HG03571 (cell line): ENCODE results near the gene GPS1.
"Not testable (repeated sequence)": the region's sequence is repeated elsewhere in the genome, so short reads cannot be mapped to it uniquely, and the experiment has no call there.

Source experiments
- ATAC-seq: cut with Tn5 transposase; IDR thresholded peaks from one replicate; pipeline ENCODE4 v1.9.1; 2021; ENCODE audit not compliant: unreplicated experiment

The GPS1 gene

DNA sequence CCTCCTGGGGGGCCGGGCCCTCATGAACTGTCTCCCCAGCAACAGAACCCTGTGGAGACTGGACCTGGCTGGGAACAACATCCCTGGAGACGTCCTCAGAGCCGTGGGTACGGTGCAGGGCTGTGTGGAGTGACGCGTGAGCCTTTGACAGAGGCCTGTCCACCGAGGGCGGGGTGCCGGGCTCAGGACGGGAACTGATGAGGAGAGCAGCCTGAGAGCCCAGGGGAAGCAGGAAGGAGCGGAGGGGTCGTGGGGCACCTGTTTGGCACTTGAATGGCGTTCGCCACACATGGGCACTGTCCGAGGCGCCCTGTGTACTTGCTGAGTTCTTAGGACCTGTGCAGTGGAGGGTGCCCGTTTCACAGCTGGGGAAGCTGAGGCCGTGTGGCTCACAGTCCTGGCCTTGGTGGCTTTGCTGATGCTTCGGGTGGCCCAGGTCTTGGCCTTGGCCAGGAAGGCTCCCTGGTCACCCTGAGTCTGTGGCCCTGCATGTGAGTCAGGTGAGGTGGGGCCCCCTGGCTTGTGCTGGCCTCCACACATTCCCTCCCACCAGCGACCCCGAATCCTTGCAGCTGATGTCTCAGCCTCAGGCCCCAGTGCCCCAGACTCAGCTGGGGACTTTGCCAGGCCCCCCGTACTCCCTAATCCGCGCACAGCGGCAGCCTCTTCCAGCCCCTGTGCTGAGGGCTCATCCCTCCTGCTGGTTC, 26.1 kb upstream of the GPS1 start:
- no peak for ATAC-seq

DNA sequence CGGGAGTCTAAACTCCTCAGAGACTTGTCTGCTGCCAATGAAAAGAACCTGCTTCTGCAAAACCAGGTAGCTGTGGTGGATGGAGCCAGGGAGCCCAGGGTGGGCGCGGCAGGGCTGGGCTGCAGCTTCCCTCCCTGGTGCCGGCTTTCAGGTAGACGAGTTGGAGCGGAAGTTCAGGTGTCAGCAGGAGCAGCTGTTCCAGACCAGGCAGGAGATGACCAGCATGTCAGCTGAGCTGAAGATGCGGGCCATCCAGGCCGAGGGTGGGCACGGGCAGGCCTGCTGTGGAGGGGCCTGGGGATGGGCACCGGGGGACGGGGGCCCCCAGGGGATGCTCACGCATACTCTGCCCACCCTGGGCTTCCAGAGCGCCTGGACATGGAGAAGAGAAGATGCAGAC, 23.5 kb upstream of the GPS1 start:
- ATAC-seq = no peak

DNA sequence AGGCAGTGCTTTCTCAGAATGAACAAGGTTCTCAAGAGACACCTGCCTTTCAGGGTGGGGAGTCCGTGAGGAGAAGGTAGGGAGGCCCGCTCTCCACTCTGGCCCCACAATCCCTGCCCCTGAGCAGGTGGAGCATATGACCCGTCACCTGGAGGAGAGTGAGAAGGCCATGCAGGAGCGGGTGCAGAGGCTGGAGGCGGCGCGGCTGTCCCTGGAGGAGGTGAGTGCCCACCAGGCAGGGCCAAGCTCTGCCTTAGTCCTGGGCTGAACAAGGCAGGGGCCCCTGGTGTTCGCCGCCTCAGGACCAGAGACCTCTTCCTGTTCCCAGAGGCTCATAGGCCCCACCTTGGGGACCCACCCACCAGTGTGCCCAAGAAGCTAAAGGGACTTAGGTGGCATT, 22.7 kb upstream of the GPS1 start:
- no peak for ATAC-seq

DNA sequence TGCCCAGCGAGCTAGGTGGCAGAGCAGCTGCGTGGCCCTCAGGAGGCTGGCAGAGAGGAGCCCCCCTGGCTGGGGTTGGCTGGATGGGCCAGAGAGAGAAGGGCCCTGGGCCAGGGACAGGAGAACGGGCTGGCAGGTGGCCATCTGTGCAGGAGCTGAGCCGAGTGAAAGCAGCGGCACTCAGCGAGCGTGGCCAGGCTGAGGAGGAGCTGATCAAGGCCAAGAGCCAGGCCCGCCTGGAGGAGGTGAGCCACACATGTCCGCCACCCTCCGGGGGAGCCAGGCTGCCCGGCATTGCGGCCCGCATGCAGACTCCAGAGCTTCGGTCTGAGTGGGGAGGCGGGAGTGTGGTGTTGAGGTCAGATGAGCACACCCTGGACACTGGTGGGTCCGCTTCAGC, 22.3 kb upstream of the GPS1 start:
- no peak for ATAC-seq

DNA sequence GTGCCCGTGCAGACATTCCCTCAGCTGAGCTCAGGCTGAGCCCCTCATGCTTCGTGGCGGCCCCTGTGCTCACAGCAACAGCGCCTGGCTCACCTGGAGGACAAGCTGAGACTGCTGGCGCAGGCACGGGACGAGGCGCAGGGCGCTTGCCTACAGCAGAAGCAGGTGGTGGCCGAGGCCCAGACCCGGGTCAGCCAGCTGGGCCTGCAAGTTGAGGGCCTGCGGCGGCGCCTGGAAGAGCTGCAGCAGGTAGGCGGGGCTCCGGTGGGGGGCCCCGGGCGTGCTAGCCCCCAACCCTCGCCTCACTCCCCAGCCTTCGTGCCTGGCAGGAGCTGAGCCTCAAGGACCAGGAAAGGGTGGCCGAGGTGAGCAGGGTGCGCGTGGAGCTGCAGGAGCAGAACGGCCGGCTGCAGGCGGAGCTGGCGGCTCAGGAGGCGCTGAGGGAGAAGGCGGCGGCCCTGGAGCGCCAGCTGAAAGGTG, 21.7 kb upstream of the GPS1 start:
- ATAC-seq = no peak

DNA sequence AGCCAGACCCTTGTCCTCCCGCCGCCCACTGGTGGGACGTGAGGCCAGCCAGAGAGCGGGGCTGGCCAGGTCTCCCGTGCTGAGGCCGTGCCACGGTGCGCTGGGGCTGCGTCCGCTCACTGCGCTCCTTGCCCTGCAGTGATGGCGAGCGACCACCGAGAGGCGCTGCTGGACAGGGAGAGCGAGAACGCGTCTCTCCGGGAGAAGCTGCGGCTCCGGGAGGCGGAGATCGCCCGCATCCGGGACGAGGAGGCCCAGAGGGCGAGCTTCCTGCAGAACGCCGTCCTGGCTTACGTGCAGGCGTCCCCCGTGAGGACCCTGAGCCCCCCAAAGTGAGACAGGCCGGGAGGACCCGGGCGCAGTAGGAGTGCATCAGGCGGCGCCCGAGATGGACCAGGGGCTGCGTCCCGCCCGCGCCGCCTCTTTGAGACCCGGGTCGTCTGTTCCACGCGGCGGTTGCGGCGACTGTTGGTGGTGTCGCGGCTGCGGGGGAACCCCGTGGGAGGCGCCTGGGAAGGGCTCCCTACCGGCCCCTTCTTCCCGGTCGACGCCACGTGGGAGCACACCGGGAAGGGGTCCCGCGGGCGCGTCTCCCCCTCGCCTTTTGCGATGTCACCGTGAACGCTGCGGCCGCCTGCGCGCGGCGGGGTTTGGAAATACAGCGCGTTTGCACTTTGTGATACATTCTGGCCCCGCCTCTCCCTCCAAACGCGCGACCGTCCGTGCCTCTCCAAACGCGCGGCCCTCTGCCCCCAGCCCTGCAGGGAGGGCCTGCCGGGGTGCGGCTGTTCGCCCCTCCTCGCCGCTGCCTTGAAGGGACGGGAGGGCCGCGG, 21.0 kb upstream of the GPS1 start:
- no peak for ATAC-seq

DNA sequence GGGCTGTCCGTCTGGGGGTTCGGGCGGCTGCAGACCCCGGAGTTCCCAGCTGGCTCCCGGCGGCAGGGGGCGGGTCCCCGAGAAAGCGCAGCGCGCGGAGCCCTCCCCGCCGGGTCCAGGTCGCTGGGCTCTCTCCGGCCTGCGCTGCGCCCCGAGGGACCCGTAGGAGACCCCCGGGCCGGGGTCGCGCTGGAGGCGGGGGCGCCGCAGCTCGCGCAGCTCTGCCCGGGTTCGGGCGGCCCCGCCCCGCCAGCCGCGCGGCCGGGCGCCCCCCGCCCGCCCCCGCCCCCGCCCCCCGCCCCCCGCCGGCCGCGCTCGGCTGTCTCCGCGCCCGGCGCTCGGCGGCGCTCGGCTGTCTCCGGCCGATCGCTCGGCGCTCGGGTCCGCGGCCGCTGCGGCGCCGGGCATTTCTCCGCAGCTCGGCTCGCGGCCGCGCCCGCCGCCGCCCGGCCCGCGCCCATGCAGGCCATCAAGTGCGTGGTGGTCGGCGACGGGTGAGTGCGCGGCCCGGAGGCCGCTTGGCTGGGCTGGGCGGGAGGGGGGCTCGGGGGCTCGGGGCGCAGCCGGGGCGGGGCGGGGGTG, 20.3 kb upstream of the GPS1 start, which contains the start of gene RAC3:
Gene RAC3 (plus strand): TSS at position 376 of the 582 bp plus-strand sequence. CDS start 84 bp downstream, at position 460.
- ATAC-seq = no peak

DNA sequence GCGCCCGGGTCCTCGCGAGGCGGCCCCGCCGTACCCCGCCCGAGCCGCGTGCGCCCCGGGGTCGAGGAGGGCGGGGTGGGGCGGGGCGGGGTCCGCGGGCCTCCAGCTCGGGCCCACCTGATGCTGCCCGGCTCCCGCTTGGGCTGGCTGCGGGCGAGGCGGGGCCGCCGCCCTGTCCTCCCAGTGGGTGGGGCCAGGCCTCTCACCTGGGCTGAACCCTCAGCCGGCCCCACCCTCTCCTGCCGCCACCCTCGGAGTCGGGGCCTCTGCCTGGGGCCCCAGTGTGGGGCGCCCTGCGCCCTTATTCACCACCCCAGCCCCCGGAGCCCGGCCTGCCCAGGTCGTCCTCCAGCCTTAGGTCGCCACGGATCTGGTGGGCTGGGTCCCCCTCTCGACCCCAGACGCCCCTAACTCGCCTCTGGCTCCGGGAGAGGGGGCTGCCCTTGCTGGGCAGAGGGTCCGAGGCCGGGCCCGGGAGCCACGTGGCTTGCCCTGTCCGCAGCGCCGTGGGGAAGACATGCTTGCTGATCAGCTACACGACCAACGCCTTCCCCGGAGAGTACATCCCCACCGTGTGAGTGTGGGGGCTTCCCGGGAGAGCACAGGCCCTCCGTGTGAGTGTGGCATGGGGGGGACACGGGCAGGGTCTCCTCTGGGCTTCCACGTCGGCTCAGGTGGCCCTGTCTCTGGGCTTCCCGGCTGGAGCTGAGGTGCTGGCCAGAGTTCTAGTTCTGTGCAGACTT, 19.6 kb upstream of the GPS1 start:
- ATAC-seq = no peak

DNA sequence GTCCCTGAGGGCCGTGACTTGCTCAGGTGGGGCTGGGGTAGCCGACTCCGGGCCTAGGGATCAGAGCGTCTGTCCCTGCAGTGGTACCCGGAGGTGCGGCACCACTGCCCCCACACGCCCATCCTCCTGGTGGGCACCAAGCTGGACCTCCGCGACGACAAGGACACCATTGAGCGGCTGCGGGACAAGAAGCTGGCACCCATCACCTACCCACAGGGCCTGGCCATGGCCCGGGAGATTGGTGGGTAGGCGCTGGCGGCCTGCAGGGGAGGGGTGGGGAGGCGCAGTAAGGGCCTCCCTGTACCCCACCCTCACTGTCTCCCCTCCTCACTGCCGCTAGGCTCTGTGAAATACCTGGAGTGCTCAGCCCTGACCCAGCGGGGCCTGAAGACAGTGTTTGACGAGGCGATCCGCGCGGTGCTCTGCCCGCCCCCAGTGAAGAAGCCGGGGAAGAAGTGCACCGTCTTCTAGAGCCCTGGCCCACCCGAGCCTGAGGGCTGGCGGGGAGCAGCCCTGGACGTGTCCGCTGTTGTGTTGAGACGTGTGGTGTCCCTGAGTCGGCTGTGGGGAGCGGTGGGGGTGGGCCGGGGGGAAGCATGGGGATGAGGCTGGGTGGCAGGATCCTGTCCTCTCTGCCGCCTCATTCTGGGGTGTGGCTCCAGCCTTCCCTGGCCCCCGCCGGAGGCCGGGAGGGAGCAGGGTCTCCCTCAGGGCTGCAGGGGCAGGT, 18.2 kb upstream of the GPS1 start:
- ATAC-seq = no peak

DNA sequence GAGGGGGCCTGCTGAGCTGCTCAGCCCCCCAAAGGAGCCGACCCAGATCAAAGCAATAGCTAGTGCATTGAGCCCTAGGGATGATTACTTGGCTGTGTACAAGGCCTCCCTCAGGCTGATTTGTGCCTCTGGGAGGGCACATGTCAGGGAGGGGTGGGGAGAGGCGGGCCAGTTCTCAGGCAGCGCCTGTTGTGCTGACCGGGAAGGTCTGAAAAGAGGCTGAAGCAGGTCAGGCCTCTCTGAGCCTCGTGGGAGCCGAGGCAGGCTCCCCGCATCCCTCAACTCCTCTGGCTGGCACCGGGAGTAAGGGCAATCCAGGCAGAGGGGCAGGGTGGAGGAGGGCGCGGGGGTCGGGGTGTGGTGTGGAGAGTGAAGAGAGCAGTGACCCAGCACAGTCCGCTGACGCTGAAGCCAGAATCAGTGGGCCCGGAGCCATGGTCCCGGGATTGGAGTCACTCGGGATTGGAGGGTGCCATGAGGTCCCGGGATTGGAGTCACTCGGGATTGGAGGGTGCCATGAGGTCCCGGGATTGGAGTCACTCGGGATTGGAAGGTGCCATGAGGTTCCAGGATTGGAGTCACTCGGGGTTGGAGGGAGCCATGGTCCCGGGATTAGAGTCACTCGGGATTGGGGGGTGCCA, 17.2 kb upstream of the GPS1 start:
- no peak for ATAC-seq

DNA sequence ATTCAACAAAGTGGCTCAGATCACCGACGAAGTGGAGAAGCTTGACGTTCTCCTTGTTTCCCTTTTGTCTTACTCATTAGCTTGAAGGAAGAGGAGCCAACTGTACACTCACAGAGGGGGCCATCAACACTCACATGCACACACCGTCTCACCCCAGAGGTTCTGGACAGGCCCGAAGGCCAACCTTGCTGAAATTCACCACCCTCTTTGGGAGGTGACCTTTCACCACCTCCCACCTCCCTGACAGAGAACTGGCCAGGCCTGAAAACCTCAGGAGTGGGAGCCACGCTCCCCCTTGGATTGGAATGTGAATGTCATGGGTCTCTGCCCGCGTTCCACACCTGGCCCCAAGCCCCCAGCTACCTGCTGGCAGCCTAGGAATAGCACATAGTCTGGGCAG, 16.2 kb upstream of the GPS1 start:
- no peak for ATAC-seq

DNA sequence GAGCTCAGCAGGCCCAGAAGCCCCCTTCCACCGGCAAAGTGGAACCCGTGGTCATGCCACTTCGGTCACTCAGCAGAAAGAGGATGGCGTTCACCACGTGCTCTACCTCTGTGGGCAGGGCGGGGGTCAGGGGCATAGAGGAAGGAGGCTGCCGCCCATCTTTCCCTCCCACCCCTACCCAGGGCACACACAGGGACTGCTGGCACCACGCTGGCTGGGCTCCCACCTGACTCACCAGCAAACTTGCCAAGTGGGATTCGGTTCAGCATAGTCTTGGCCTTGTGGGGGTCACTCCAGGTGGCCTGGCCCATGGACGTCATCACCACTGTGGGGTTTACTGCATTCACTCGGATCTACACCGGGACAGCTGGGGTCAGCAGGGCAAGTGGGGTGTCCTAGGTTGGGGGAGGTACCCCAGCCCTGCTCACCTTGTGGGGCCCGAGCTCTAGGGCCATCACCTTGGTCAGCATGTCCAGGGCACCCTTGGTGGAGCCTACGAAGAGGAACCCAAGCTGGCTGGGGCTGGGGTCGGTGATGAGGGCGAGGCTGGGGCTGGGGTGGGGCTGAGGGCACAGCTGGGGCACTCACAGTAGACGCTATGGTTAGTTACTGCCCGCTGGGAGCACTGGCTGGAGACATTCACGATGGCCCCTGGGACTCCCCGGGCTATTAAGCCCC, 15.6 kb upstream of the GPS1 start:
- no peak for ATAC-seq

DNA sequence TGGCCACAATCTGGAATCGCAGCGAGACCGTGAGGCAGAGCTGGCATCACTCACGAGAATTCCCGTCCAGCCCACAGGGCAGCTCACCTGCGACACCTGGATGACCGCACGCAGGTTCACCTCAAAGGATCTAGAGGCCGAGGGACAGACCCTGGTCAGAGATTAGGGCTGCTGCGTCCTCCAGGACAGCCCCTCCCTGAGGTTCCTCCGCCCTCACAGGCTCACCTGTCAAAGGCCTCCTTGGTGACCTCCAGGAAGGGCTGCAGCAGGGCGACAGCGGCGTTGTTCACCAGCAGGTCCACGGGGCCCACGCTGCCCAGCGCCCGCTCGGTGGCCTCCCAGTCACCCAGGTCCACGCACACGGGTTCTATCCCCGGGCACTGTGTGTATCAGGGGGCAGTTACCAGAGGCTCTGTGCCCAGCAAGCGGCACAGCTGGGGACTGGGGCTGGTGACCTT, 15.0 kb upstream of the GPS1 start:
- no peak for ATAC-seq

DNA sequence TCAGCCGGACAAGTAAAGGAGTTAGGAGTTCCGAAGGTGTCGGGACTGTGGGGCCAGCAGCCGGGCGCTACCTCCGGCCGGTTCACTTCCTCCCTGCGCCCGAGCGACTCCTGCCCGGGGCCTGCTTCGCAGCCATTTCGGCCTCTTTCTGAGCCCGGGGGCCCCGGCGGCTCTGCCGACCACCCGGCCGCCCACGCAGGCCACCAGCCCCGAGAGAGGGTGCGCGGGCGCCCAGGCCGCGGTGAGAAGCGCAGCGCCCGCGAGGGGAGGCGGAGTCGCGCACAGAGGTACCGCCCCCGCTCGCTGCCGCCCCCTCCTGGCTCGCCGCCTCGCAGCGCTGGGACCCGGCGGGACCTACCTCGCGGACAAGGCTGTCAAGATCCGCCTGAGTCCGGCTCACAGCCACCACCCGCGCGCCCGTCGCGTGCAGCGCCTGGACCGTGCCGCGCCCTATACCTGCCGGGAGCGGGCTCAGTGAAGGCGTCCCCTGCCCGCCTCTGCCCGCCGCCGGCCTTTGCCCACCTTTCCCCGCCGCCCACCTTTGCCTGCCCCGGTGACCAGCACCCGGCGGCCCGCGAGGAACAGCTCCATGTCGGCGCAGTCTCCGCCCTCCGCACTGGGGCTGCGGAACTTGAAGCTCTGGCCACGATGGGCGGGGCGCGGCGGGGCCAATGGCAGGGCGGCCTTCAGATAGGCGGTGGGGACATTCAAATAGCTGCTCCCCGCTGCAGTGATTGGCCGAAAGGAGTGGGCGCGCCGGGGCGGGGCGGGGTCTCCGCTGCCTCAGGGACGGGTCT, 14.4 kb upstream of the GPS1 start, which contains the start of gene DCXR:
Gene DCXR (minus strand): TSS at position 606 of the 797 bp plus-strand sequence. CDS start 15 bp downstream, at position 591.
- peak; percentile 85 for ATAC-seq

DNA sequence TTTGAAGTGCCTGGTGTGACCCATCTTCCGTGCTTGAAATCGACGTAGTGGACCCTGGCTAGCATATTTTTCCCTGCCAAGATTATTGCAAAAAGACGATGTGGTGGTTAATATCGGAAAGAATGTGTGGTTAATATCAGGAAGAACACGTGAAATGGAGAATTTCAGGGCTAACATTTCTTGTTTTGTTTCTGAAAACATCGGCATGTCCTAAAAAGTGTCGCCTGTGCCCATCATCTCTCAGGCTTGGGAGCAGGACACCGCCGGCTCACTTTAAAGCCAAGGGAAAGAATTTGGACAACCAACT, 13.9 kb upstream of the GPS1 start:
- ATAC-seq = no peak

DNA sequence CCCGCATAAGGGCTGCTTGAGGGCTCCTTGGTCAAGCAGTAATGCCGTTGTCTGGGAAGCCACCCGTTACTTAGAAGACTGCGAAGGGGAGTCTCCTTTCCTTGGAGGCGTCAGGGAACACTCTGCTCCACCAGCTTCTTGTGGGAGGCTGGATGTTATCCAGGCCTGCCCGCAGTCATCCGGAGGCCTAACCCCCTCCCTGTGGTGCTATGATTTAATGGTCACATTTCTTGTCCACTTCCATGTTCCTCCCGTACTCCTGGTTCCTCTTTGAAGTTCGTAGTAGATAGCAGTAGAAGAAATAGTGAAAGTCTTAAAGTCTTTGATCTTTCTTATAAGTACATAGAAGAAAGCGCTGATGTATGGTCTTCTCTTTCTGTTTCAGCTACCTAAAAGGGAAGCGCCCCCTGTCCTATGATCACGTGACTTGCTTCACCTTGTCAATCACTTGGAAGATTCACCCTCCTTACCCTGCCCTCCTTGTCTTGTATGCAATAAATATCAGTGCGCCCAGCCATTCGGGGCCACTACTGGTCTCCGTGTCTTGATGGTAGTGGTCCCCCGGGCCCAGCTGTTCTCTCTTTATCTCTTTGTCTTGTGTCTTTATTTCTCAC, 12.8 kb upstream of the GPS1 start:
- not testable (repeated sequence) for ATAC-seq

DNA sequence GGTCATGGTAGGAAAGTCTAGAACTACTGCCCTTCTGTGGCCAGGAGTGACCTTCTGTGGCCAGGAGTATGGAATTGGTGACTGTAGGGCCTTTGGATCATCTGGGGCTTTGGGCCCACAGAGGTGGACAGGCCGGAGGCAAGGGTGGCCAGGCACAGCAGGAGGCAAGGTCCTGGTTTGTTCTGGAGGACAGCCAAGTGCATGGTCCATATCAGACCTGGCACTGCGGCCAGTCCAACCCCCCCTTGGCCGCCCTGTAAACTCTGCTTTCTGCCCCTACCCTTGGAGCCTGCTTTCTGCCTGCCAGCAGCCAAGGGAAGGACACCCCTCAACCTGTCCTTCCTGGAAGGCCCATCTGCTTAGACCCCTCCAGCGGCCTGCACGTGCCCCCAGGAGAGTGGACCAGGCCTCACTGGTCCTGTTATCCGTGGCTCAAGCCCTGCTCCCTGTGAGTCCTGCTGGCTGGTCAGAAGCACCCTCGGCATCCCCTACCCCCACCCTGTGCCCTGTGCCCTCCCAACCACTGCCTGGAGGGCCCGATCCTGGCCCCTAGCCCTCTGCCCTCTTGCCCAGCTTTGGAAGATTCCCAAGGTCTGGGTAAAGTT, 11.9 kb upstream of the GPS1 start:
- no peak for ATAC-seq
